ENCODE data around the gene PCDHA1.
A peak's percentile ranks its signal among the peaks of the same experiment; 100 is the strongest.

GRCh38 chr5:140978983-140979382 is 193.0 kb downstream of the PCDHA1 start:
- TF ChIP-seq GATA2 (IDR thresholded peaks at IDR 0.05; ENCODE audit: low read depth, low read length) (peak; percentile 88), GATA3 (IDR thresholded peaks at IDR 0.05; ENCODE audit: low read depth, low read length) (peak; percentile 79)
